NCI-H1105 treated with DMSO at 0.1 percent for 48 hours (cell line): ENCODE data around the gene GAPT.
A peak's percentile ranks its signal among the peaks of the same experiment; 100 is the strongest.

Experiments
- DNase-seq: peaks from one replicate; lab custom pipeline; 2025; lab: John Stamatoyannopoulos, UW

The GAPT gene

GRCh38 chr5:58460732-58461286 is 30.4 kb upstream of the GAPT start:
- peak; percentile 63 for DNase-seq

GRCh38 chr5:58462154-58462553 is 29.1 kb upstream of the GAPT start:
- peak; percentile 10 for DNase-seq

DNA sequence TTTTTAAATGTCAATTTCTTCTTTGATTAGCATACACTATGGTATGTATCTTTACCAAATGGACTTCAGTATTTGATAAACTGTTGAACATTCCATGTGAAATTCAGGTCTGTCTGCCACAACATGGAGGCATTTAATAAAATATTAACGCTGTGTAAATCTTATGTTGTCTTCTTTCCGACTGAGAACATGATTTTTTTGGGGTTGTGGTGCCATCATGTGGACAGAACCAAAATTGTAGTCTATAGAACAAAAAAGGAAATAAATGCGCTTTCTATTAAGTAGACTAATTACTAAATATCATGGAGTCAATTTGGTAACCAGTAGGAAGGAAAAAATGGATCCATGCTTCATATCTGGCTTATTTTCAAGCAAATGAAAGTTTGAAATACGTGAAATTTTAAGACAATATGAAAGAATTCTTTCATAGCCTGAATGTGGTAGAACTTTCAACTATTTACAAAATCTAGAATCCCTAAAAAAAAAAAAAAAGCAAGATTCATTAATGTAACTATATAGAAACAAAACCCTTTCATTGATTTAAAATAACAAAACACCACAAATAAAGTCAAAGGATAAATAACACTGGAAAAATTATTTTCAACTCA is 28.5 kb upstream of the GAPT start:
- peak; percentile 32 for DNase-seq

GRCh38 chr5:58466939-58467338 is 24.3 kb upstream of the GAPT start:
- DNase-seq, result no peak

- no peak for DNase-seq
These were observed 21.3 kb upstream of the GAPT start for GRCh38 chr5:58469896-58470295.

DNA sequence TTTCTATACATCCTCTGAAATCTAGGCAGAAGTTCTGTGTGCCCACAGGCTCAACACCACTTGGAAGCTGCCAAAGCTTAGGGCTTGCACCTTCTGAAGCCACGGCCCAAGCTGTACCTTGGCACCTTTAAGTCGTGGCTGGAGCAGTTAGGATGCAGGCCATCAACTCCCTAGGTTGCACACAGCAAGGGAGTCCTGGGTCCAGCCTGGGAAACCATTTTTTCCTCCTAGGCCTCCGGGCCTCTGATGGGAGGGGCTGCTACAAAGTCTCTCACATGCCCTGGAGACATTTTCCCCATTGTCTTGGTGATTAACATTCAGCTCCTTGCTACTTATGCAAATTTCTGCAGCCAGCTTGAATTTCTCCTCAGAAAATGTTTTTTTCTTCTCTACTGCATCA is 15.8 kb upstream of the GAPT start:
- DNase-seq, result no peak

DNA sequence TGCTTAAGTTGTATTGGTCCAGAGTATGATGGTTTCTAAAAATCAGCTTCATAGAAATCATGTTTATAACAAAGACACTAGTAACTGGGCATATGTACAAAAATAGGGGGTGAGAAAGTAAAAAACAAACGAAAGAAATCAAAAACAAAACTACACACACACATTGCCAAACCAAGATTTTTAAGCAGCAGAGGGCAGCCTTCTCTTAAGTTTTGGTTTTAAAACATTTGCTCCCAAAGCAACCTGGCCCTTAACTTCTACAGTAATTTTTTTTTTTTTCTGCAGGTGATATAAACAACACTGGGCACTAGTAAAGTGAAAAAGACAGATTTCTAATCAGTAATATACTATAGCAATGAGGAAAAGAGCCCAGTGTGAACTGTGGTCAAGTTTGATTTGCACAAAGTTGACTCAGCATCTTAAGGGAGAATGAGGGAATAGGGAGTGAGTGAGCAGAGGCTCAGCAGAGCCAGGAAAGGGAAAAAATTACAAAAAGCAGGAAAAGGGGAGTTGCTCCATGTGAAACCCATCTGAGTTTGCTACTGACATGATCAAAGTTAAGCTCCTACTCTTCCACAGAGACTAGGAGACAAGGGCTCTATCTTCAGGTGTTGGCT is 13.4 kb upstream of the GAPT start:
- no peak for DNase-seq

DNA sequence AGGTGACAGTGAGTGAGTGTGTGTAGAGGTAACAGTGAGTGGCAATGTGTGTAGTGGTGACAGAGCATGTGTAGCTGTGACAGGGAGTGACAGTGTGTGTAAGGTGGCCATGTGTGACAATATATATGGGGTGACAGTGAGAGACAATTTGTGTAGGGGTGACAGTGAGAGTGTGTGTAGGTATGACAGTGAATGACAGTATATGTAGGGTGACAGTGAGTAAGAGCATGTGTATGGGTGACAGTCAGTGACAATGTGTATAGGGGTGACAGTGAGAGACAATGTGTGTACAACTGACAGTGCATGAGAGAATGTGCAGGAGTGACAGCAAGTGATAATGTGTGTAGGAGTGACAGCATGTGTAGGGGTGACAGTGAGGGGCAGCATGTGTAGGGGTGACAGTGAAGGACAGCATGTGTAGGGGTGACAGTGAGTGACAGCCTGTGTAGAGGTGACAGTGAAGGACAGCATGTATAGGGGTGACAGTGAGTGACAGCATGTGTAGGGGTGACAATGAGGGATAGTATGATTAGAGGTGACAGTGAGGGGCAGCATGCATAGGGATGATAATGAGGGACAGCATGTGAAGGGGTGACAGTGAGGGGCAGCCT is 10.1 kb upstream of the GAPT start:
- DNase-seq, result no peak

GRCh38 chr5:58481828-58482227 is 9.4 kb upstream of the GAPT start:
- no peak for DNase-seq

DNA sequence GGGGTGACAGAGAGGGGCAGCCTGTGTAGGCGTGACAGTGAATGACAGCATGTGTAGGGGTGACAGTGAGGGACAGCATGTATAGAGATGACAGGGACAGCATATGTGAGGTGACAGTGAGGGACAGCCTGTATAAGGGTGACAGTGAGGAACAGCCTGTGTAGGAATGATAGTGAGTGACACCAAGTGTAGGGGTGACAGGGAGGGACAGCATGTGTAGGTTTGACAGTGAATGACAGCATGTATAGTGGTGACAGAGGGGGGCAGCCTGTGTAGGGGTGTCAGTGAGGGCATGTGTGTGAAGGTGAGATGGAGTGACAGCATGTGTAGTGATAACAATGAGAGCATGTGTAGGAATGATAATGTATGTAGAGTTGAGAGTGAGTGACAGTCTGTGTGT is 8.7 kb upstream of the GAPT start:
- no peak for DNase-seq

DNA sequence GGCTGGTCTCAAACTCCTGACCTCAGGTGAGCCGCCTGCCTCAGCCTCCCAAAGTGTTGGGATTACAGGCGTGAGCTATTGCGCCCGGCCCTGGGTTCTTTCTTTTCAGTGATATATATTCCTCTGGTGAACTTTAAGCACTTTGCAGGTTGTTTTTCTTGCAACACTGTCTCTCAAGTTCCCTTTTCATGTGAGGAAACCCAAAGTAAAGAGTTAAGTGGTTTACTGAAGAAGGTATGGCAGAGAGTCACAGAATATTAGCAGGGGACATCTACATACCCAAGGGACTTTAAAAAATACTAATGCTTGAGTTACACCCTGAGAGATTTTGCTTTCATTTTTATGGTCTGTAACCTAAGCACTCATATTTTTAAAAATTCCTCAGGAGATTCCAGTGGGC is 6.7 kb upstream of the GAPT start:
- DNase-seq, result no peak

- no peak for DNase-seq
These were observed 4.9 kb upstream of the GAPT start for GRCh38 chr5:58486290-58486689.

DNA sequence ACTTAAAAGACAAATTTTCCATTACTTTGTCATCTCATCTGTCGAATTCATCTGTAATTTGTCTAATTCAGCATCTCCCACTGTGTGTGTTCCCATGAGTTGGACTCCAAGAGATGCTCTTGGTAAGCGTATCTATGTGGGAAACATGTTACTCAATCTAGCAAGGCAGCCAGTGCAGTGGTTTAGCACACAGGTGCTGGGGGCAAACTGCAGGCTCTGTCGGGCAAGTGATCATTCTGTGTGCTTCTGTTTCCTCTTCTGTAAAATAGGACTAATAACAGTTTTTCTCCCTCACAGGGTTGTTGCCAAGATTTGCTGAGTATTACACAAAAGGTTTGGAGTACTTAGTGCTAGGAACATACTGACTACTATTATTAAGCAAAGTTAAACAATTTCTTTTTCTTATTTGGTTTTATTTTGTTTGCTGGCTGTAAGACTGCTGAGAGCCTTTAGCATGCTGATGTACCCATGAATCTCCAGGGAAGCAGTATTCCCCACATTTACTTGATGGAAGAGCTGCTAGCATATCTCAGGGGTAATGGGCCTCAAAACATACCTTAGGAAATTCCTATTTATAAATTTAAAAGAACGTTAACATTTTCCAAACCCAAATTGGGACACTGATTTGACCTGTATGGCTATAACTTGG is 709 bp upstream of the GAPT start:
- no peak for DNase-seq

- no peak for DNase-seq
These were observed 1.9 kb downstream of the GAPT start for GRCh38 chr5:58493141-58493540.

DNA sequence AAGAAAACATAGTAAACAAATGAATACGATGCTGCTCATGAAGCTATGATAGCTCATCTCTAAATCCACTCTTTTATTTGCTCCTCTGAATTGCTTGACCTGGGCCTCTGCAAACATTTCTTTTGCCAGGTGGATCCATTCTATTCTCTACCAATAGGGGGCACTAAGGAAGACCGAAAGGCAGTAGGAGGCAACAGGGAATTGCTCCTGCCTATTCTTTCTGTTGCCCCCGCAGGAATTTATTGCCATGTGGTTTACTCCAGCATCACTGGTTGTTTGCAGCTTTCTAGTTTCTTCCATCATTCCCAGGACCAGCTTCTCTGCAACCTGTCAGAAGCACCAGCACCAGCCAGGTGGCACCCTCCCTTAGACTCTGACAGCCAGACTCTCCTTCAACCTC is 5.3 kb downstream of the GAPT start:
- no peak for DNase-seq

DNA sequence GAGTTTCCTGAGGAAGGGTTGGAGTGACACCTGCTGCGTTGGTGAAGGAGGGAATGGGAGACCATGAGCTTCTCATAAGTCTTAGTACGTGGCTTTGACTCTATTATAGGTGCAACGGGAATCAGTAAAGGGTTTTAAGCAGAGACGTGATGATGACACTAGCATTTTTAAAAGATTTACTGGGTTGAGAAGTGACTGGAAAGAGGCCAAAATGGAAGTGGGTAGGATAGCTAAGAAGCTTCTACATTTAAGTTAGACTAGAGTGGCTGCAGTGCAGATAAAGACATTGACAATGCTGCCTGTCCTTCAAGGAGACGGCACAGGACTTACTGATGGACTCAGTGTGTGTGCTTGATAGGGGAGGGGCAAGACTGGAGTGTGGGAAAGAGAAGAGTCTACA is 6.2 kb downstream of the GAPT start:
- no peak for DNase-seq

- DNase-seq, result no peak
These were observed 6.7 kb downstream of the GAPT start for GRCh38 chr5:58497921-58498320.

GRCh38 chr5:58498340-58498942 is 7.2 kb downstream of the GAPT start:
- DNase-seq, result peak; percentile 20

- no peak for DNase-seq
These were observed 8.0 kb downstream of the GAPT start for GRCh38 chr5:58499231-58499630.

DNA sequence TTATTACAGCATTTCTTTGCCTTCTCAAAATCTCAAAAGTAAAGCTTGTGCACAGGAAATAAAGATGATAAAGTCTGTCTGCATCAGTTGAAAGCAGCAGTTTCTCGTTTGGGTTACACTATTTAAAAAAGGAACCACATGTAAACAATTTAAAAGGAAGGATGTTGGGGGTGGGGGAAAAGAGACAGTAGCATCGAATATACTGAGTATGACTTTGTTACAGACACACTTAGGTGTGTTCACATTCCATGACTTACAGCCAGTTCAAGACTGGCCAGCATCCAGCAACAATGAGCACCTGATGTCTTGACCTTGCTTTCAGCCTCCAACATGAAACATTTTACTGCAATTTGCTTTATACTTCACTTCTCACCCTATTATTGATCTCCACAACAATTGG is 8.7 kb downstream of the GAPT start:
- no peak for DNase-seq

- DNase-seq, result no peak
These were observed 10.7 kb downstream of the GAPT start for GRCh38 chr5:58501778-58502417.

DNA sequence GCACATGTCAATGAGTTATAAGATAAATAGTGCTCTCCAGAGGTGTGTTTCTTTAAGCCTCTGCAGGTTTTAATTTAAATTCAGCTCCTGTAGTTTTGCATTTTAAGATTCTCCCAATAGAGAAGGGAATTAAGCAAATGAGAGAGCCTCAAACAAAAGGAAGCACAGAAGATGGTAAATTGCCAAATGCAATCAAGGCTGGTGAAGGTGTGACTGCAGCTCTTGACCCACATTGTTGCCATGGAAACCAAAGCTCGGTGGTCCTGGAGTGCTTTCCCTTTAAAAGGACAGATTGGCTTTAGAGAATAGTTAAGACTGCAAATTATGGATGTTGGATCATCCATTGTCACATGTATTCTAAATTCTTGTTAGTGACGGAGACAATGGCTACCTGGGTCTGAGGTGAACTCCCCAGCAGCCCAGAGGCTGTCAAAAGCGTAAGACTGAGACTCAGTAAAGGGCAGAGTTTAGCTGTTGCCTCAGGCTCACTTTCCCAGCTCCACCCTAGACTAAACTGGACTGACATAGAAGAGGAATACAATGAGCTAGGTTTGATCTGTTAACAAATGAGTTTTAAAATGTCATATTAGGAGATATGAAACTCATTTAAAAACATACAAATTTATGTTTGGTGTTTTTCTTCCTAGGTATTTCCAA is 12.3 kb downstream of the GAPT start:
- DNase-seq, result no peak
